PC-3 (cell line): ENCODE measurements around the gene RELL1. TPM values are rescaled to one million over a fixed set of nuclear protein-coding genes. Genes with fewer than 3 reads are reported as not detected.

Experiments used
- ATAC-seq: fragments of 200-7000 bp; cut with Tn5 transposase; 2 replicates; pipeline ENCODE4 v1.9.1; 2020; ENCODE audit warnings: mild to moderate bottlenecking, moderate library complexity
- BruUV-seq: library from RNA; stranded (reverse); fragments of 400-500 nt; replicated peaks from 2 replicates; lab custom pipeline; 2021; lab: Mats Ljungman, UMichigan
- CTCF ChIA-PET: fragments of 300-600 bp; sonication (Branson Sonifier 250); formaldehyde crosslinking; loops from one replicate; lab custom pipeline; 2022; ENCODE audit warnings: antibody characterized with exemption; lab: Charles Lee
- POLR2A ChIA-PET: fragments of 300-600 bp; sonication (Branson Sonifier 250); formaldehyde crosslinking; loops from one replicate; lab custom pipeline; 2022; ENCODE audit warnings: antibody characterized with exemption; ENCODE audit not compliant: unreplicated experiment; lab: Charles Lee
- DNase-seq: peaks from one replicate; pipeline ENCODE4 v3.0.0-alpha.2; 2015
- H2AFZ ChIP-seq: fragments of 300-600 bp; sonication (generic); 2 replicates; pipeline ENCODE4 v1.6.0; 2016; ENCODE audit warnings: antibody characterized with exemption, low read length
- H3F3A ChIP-seq: fragments of 300-600 bp; sonication (generic); one replicate; pipeline ENCODE4 v1.6.0; 2017; ENCODE audit warnings: antibody characterized with exemption, low read length, control low read depth, mild to moderate bottlenecking; ENCODE audit not compliant: unreplicated experiment
- H3K27ac ChIP-seq: fragments of 300-600 bp; sonication (generic); 2 replicates; pipeline ENCODE4 v1.5.1; 2016; ENCODE audit warnings: mild to moderate bottlenecking, low read length
- H3K27me3 ChIP-seq: fragments of 300-600 bp; sonication (generic); 2 replicates; pipeline ENCODE4 v1.6.1; 2016; ENCODE audit warnings: low read length, mixed read lengths
- H3K36me3 ChIP-seq: fragments of 300-600 bp; sonication (generic); 2 replicates; pipeline ENCODE4 v1.6.1; 2016; ENCODE audit warnings: low read depth, mixed run types, low read length, mixed read lengths
- H3K4me1 ChIP-seq: fragments of 300-600 bp; sonication (generic); 2 replicates; pipeline ENCODE4 v1.5.1; 2016; ENCODE audit warnings: low read length; ENCODE audit not compliant: insufficient read depth
- H3K4me2 ChIP-seq: fragments of 300-600 bp; sonication (generic); 2 replicates; pipeline ENCODE4 v1.6.0; 2016; ENCODE audit warnings: low read length
- H3K4me3 ChIP-seq: fragments of 300-600 bp; sonication (generic); 2 replicates; pipeline ENCODE4 v1.5.1; 2016; ENCODE audit warnings: mild to moderate bottlenecking, low read length, mixed read lengths
- H3K79me2 ChIP-seq: fragments of 300-600 bp; sonication (generic); 2 replicates; pipeline ENCODE4 v1.6.1; 2017; ENCODE audit warnings: low read length, mixed read lengths
- H3K9ac ChIP-seq: fragments of 300-600 bp; sonication (generic); 2 replicates; pipeline ENCODE4 v1.6.0; 2016; ENCODE audit warnings: mild to moderate bottlenecking, low read length
- H3K9me2 ChIP-seq: fragments of 300-600 bp; sonication (generic); replicated peaks from 2 replicates; pipeline ENCODE4 v1.6.1; 2016; ENCODE audit warnings: mixed run types, low read length, mixed read lengths
- H3K9me3 ChIP-seq: fragments of 300-600 bp; sonication (generic); 2 replicates; pipeline ENCODE4 v1.6.1; 2016; ENCODE audit warnings: low read length, mixed read lengths
- H4K20me1 ChIP-seq: fragments of 300-600 bp; sonication (generic); 2 replicates; pipeline ENCODE4 v1.6.1; 2016; ENCODE audit warnings: low read length, mixed read lengths
- CTCF ChIP-seq: fragments of 300-600 bp; sonication (generic); conservative IDR thresholded peaks from 2 replicates; pipeline ENCODE4 v1.5.1; 2017; ENCODE audit warnings: antibody characterized with exemption, low read depth, mild to moderate bottlenecking, low read length
- EZH2 ChIP-seq: fragments of 300-600 bp; sonication (generic); IDR thresholded peaks from one replicate; pipeline ENCODE4 v1.6.1; 2017; ENCODE audit warnings: antibody characterized with exemption, mild to moderate bottlenecking, low read length; ENCODE audit not compliant: unreplicated experiment
- EZH2phosphoT487 ChIP-seq: fragments of 300-600 bp; sonication (generic); IDR thresholded peaks from 2 replicates; pipeline ENCODE4 v1.6.1; 2018; ENCODE audit warnings: mild to moderate bottlenecking, antibody characterized with exemption, low read length, borderline replicate concordance
- intact Hi-C: fragments of 100-400 bp; cut with micrococcal nuclease; formaldehyde crosslinking; loops from 2 replicates; pipeline ENCODE4 v1.9.0; 2023
- total RNA-seq: library from RNA; depleted of rRNA; stranded (reverse); fragments of >200 nt; gene quantifications from 2 replicates; pipeline ENCODE4 v1.2.3, GENCODE V29; 2014

The RELL1 gene
- total RNA-seq, 1 experiment from 2014 or later = 14.6 TPM

GRCh38 chr4:37648084-37648817 lies 37.9 kb downstream of the RELL1 start:
- no peak overlapping the region for H2AFZ ChIP-seq
- peaks cover 21% of the 10 kb centered on the region for H3K4me1 ChIP-seq
- no peaks in the 10 kb centered on the region for H3K36me3 ChIP-seq
- TF ChIP-seq EZH2phosphoT487 = no peak
- TF ChIP-seq CTCF = no peak
- no peak for TF ChIP-seq EZH2
- no peaks in the 10 kb centered on the region for H4K20me1 ChIP-seq
- no TSS peak for BruUV-seq
- H3K79me2 ChIP-seq = no peaks in the 10 kb centered on the region
- ChIA-PET POLR2A (interaction anchor here (0.5 kb wide), 1 partner anchor 180 kb away, joined by 3 read pairs; no protein-coding TSS in a partner anchor), CTCF (no interaction called here)
- intact Hi-C loops = loop anchor here (5.0 kb wide), 1 partner anchor 39 kb away; the partner anchor contains the start of gene RELL1
- ATAC-seq (peak; percentile 98), DNase-seq (peak; percentile 90)
- H3K27ac ChIP-seq = peak overlapping the region; percentile 54
- H3K27me3 ChIP-seq = no peaks in the 10 kb centered on the region
- H3K4me2 ChIP-seq = peak overlapping the region; percentile 75
- H3K9me3 ChIP-seq = no peaks in the 10 kb centered on the region
- peaks cover 4% of the 10 kb centered on the region for H3F3A ChIP-seq
- H3K9me2 ChIP-seq = no peaks in the 10 kb centered on the region
- no peak overlapping the region for H3K9ac ChIP-seq
- no peak overlapping the region; the same call in 1 of the 2 replicates for H3K4me3 ChIP-seq

- intact Hi-C loops = loop anchor here (5.0 kb wide), 1 partner anchor 41 kb away; the partner anchor contains the start of gene RELL1
Observed at GRCh38 chr4:37646247-37646646, 39.9 kb downstream of the RELL1 start.

More at GRCh38 chr4:37646247-37646646, 39.9 kb downstream of the RELL1 start:
- H3K27me3 ChIP-seq = no peaks in the 10 kb centered on the region
- POLR2A ChIA-PET = no interaction called here
- ATAC-seq (no peak), DNase-seq (no peak)
- H4K20me1 ChIP-seq = no peaks in the 10 kb centered on the region
- no peaks in the 10 kb centered on the region for H3K9me3 ChIP-seq
- BruUV-seq = no TSS peak
- no peak overlapping the region for H2AFZ ChIP-seq
- no peak overlapping the region for H3K4me3 ChIP-seq
- peaks cover 4% of the 10 kb centered on the region for H3F3A ChIP-seq
- H3K4me2 ChIP-seq = no peak overlapping the region
- TF ChIP-seq CTCF (no peak), EZH2 (no peak), EZH2phosphoT487 (no peak)
- CTCF ChIA-PET = interaction anchor here (0.5 kb wide), 1 partner anchor 36 kb away, joined by 3 read pairs; no protein-coding TSS in a partner anchor
- H3K36me3 ChIP-seq = no peaks in the 10 kb centered on the region
- H3K9ac ChIP-seq = no peak overlapping the region
- H3K79me2 ChIP-seq = no peaks in the 10 kb centered on the region
- H3K4me1 ChIP-seq = peaks cover 14% of the 10 kb centered on the region
- H3K9me2 ChIP-seq = no peaks in the 10 kb centered on the region
- no peak overlapping the region for H3K27ac ChIP-seq
